ENCODE measurements around the gene FAM20C. TPM values are rescaled to one million over a fixed set of nuclear protein-coding genes. Genes with fewer than 3 reads are reported as not detected.
A peak's percentile ranks its signal among the peaks of the same experiment; 100 is the strongest.

The FAM20C gene
- total RNA-seq, 4 donors from 2014 or later, result 15.8 to 20.4 (median 18.7) TPM

DNA sequence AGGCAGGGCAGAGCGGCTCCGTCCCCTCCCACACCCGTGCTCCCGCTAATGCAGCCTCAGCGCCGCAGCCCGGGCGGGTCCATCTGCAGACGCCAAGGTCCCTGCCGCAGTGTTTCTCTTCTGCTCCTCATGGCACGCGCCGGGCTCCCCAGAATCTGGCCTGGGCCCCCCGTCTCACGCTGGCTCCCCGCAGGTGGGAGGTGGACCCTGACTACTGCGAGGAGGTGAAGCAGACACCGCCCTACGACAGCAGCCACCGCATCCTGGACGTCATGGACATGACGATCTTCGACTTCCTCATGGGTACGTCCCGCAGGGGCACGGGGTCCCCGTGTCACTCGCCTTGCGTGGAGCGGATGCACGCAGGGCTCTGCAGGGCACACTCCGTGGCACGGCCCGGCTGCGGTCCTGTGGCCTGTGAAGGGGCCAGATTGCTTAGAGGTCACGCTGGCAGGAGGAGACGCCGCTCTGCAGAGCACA is 64.1 kb downstream of the FAM20C start:
- Histone ChIP-seq H3K36me3 (peaks cover 75% of the 10 kb centered on the region), H3K27ac (no peak overlapping the region), H3K4me1 (no peaks in the 10 kb centered on the region), H3K4me3 (no peak overlapping the region), H3K9me3 (no peaks in the 10 kb centered on the region), H3K27me3 (no peaks in the 10 kb centered on the region)
- TF ChIP-seq POLR2AphosphoS5 (IDR thresholded peaks at IDR 0.05), result no peak
- TF ChIP-seq, protein P1, sequence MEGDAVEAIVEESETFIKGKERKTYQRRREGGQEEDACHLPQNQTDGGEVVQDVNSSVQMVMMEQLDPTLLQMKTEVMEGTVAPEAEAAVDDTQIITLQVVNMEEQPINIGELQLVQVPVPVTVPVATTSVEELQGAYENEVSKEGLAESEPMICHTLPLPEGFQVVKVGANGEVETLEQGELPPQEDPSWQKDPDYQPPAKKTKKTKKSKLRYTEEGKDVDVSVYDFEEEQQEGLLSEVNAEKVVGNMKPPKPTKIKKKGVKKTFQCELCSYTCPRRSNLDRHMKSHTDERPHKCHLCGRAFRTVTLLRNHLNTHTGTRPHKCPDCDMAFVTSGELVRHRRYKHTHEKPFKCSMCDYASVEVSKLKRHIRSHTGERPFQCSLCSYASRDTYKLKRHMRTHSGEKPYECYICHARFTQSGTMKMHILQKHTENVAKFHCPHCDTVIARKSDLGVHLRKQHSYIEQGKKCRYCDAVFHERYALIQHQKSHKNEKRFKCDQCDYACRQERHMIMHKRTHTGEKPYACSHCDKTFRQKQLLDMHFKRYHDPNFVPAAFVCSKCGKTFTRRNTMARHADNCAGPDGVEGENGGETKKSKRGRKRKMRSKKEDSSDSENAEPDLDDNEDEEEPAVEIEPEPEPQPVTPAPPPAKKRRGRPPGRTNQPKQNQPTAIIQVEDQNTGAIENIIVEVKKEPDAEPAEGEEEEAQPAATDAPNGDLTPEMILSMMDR (IDR thresholded peaks at IDR 0.05), result no peak
- DNase-seq (ENCODE audit: low spot score in 2 of 2), result peak in 1 of 2 donors; percentile 63
- WGBS, result 97% methylated on average over 16 of the region's 38 CpGs

DNA sequence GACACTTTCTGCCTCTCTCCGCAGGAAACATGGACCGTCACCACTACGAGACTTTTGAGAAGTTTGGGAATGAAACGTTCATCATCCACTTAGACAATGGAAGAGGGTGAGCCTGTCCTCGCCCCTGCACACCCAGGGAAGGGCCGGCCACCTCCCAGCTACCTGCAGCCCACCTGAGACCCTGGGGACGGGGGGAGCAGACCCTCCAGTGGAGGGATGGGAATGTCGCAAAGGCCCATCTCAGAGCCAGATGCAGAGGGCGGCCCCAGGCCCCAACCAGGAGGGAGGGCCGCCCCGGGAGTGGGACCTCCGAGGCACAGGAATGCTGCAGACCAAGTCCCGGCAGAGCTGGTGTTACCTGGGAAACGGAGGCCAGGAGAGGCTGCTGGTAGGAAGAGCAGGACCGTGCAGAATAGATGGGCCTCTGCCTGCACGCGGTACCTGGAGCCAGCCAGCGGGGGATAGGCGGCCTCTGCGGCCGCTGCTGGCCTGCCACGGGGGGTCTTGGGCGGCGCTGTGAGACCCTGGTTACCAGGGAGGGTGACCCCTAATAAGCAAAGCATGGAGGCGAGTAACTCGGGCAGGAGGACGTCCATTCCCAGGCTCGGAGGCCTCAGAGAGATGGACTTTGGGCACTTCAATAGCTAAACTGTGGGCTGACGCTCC is 64.7 kb downstream of the FAM20C start:
- peaks cover 4% of the 10 kb centered on the region for H3K9me3 ChIP-seq
- no peak overlapping the region for H3K4me3 ChIP-seq
- peak in 1 of 2 donors; percentile 48 for DNase-seq (ENCODE audit: low spot score in 2 of 2)
- WGBS, result 91% methylated on average over 17 of the region's 29 CpGs
- peaks cover 71% of the 10 kb centered on the region for H3K36me3 ChIP-seq
- H3K4me1 ChIP-seq, result no peaks in the 10 kb centered on the region
- H3K27ac ChIP-seq, result no peak overlapping the region
- TF ChIP-seq POLR2AphosphoS5 (IDR thresholded peaks at IDR 0.05), result no peak
- H3K27me3 ChIP-seq, result no peaks in the 10 kb centered on the region

DNA sequence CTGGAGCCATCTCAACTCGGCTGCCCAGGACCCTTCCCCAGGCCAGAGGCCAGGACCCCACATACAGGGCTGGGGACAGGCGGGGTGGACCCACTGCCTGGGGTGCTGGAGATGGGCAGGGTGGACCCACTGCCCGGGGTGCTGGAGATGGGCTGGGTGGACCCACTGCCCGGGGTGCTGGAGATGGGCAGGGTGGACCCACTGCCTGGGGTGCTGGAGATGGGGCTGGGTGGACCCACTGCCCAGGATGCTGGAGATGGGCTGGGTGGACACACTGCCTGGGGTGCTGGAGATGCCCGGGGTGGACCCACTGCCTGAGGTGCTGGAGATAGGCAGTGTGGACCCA is 65.2 kb downstream of the FAM20C start:
- no peaks in the 10 kb centered on the region for H3K4me1 ChIP-seq
- DNase-seq (ENCODE audit: low spot score in 2 of 2), result no peak
- peaks cover 66% of the 10 kb centered on the region for H3K36me3 ChIP-seq
- 76% methylated on average over 2 of the region's 5 CpGs for WGBS
- H3K27me3 ChIP-seq, result no peaks in the 10 kb centered on the region
- TF ChIP-seq, protein P1 (IDR thresholded peaks at IDR 0.05), result no peak
- no peak for TF ChIP-seq EP300 (IDR thresholded peaks at IDR 0.05)
- TF ChIP-seq POLR2AphosphoS5 (IDR thresholded peaks at IDR 0.05), result no peak
- no peak for TF ChIP-seq POLR2A (IDR thresholded peaks at IDR 0.05)
- H3K27ac ChIP-seq, result no peak overlapping the region
- H3K4me3 ChIP-seq, result no peak overlapping the region
- peaks cover 5% of the 10 kb centered on the region for H3K9me3 ChIP-seq

DNA sequence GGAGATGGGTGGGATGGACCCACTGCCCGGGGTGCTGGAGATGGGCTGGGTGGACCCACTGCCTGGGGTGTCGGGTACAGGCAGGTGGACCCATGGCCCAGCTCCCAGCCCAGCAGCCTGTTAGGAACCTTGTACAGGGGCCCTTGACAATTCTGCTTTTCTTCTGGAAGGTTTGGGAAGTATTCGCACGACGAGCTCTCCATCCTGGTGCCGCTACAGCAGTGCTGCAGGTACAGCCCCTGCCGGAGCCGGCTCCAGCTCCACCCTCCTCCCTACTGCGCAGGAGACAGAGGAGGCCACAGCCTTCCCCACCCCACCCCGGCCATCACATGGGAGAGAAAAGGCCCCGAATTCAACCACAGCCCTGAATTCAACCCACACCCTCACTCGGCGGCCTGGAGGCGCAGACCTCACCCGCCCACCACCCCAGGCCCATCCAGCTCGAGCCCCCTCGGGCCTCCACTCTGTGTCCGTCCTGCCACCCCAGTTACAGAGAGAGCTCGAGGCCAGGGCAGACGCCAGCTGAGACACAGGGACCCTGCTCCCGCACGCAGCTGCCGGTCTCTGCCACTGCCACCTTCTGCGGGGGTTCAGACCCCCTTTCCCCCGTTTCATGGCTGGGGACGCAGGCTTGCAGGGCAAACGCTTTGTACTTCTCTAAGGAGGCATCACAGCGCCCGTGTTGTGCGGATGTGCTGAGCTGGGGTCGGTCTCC is 66.3 kb downstream of the FAM20C start:
- H3K27ac ChIP-seq, result no peak overlapping the region
- peaks cover 56% of the 10 kb centered on the region for H3K36me3 ChIP-seq
- H3K9me3 ChIP-seq, result peaks cover 9% of the 10 kb centered on the region
- no peaks in the 10 kb centered on the region for H3K4me1 ChIP-seq
- 92% methylated on average over 19 of the region's 31 CpGs for WGBS
- no peak overlapping the region for H3K4me3 ChIP-seq
- no peak for TF ChIP-seq EP300 (IDR thresholded peaks at IDR 0.05)
- TF ChIP-seq, protein P1 (IDR thresholded peaks at IDR 0.05), result no peak
- TF ChIP-seq POLR2AphosphoS5 (IDR thresholded peaks at IDR 0.05), result no peak
- TF ChIP-seq POLR2A (IDR thresholded peaks at IDR 0.05), result no peak
- DNase-seq (ENCODE audit: low spot score in 2 of 2), result peak in 1 of 2 donors; percentile 48
- H3K27me3 ChIP-seq, result no peaks in the 10 kb centered on the region

DNA sequence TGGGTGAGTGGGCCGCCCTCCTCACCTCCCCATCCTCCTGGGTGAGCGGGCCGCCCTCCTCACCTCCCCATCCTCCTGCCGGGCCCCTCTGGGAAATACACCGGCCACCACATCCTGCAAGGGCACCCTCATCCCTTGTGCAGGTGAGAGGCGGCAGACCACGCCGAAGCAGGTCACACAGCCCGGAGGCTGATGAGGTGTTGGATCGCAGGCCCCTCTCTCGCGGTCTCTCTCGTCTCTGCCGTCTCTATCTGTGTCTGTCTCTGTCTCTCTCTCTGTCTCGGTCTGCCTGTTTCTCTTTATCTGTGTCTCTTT is 66.8 kb downstream of the FAM20C start:
- TF ChIP-seq EP300 (IDR thresholded peaks at IDR 0.05) (no peak), POLR2A (IDR thresholded peaks at IDR 0.05) (no peak), POLR2AphosphoS5 (IDR thresholded peaks at IDR 0.05) (no peak)
- TF ChIP-seq, protein P1 (IDR thresholded peaks at IDR 0.05), result no peak
- 92% methylated on average over 15 of the region's 15 CpGs for WGBS
- H3K9me3 ChIP-seq, result peaks cover 9% of the 10 kb centered on the region
- peaks cover under 1% of the 10 kb centered on the region for H3K4me1 ChIP-seq
- peaks cover 52% of the 10 kb centered on the region for H3K36me3 ChIP-seq
- H3K27ac ChIP-seq, result no peak overlapping the region
- H3K4me3 ChIP-seq, result no peak overlapping the region
- peak in 1 of 2 donors; percentile 56 for DNase-seq (ENCODE audit: low spot score in 2 of 2)
- no peaks in the 10 kb centered on the region for H3K27me3 ChIP-seq

All from suprapubic skin (tissue), 4 donors.